Ovary (tissue), 3 donors: Measurements from ENCODE around the gene MAP6.

Source experiments
- EP300 ChIP-seq: sonication (generic); formaldehyde crosslinking; IDR thresholded peaks from one replicate; pipeline ENCODE4 v1.6.1; 2017; ENCODE audit warnings: antibody characterized with exemption
- TF ChIP-seq, protein P1 (sequence below), 3 donors: fragments of 450-650 bp in 2 of 3; fragments of 200-600 bp in 1 of 3; IDR thresholded peaks; one replicate each; pipeline versions ENCODE4 v1.5.1 to v1.8.0; 2016 to 2022; ENCODE audit warnings: antibody characterized with exemption in 3 of 3, mild to moderate bottlenecking in 1 of 3
- donor health status: DM: no; HTN: no; CAD: no.

DNA sequence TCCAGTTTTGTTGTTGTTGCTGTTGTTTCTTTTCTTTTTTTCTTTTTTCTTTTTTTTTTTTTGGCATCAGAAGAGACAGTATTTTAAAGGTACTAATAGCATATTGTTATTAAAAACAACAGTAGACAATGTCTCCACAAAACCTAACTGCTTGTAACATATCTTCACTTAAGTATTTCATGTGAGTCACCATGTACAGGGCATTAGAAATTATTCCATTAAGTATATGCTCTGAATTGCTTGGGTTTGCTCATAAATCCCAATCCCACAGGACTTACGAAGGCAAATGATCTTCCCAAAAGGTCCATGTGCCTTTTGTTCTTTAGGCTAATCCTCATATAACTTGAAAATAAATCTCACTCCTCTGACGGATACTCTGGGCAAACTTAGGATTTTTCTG is 35.9 kb downstream of the MAP6 start:
- TF ChIP-seq EP300: no peak
- TF ChIP-seq, protein P1, sequence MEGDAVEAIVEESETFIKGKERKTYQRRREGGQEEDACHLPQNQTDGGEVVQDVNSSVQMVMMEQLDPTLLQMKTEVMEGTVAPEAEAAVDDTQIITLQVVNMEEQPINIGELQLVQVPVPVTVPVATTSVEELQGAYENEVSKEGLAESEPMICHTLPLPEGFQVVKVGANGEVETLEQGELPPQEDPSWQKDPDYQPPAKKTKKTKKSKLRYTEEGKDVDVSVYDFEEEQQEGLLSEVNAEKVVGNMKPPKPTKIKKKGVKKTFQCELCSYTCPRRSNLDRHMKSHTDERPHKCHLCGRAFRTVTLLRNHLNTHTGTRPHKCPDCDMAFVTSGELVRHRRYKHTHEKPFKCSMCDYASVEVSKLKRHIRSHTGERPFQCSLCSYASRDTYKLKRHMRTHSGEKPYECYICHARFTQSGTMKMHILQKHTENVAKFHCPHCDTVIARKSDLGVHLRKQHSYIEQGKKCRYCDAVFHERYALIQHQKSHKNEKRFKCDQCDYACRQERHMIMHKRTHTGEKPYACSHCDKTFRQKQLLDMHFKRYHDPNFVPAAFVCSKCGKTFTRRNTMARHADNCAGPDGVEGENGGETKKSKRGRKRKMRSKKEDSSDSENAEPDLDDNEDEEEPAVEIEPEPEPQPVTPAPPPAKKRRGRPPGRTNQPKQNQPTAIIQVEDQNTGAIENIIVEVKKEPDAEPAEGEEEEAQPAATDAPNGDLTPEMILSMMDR (IDR thresholded peaks at IDR 0.05): no peak
